ENCODE measurements around the gene IL10RB.

- TF ChIP-seq POLR2A (IDR thresholded peaks at IDR 0.05) (no peak), CTCF (IDR thresholded peaks at IDR 0.05 in 8 of 11, conservative IDR thresholded peaks at IDR 0.05 in 3 of 11) (no peak), POLR2AphosphoS5 (IDR thresholded peaks at IDR 0.05) (no peak)
Observed at GRCh38 chr21:33266789-33267135, 595 bp downstream of the IL10RB start.

All from spleen (tissue), 7 donors.